Liver (tissue), 9 donors: ENCODE data around the gene TMEM218. TPM values are rescaled to one million over a fixed set of nuclear protein-coding genes. Genes with fewer than 3 reads are reported as not detected.

Experiments
- DNase-seq: peaks from one replicate; pipeline ENCODE4 v3.0.0-alpha.2; 2017; ENCODE audit warnings: low spot score
- H3K27ac ChIP-seq, 2 donors: one replicate each; pipeline ENCODE4 v1.7.0; 2013; ENCODE audit warnings: inconsistent platforms in 2 of 2, low read length in 2 of 2, control low read depth in 1 of 2, low read depth in 1 of 2, mild to moderate bottlenecking in 1 of 2
- H3K27me3 ChIP-seq, 4 donors: one replicate each; pipeline versions ENCODE4 v1.6.1 to v1.7.0; 2013; ENCODE audit warnings: low read length in 3 of 4, inconsistent platforms in 1 of 4, mild to moderate bottlenecking in 1 of 4, moderate library complexity in 1 of 4; ENCODE audit not compliant: control insufficient read depth in 4 of 4, insufficient read depth in 4 of 4
- H3K36me3 ChIP-seq, 4 donors: one replicate each; pipeline versions ENCODE4 v1.6.1 to v1.7.0; 2013; ENCODE audit warnings: low read length in 3 of 4, mild to moderate bottlenecking in 3 of 4, low read depth in 1 of 4, moderate library complexity in 1 of 4; ENCODE audit not compliant: control insufficient read depth in 4 of 4, insufficient read depth in 3 of 4
- H3K4me1 ChIP-seq, 4 donors: one replicate each; pipeline versions ENCODE4 v1.6.1 to v1.7.0; 2013; ENCODE audit warnings: low read length in 3 of 4, mild to moderate bottlenecking in 3 of 4, moderate library complexity in 1 of 4; ENCODE audit not compliant: control insufficient read depth in 4 of 4, insufficient read depth in 4 of 4
- H3K4me3 ChIP-seq, 3 donors: one replicate each; pipeline versions ENCODE4 v1.6.1 to v1.7.0; 2013; ENCODE audit warnings: low read length in 3 of 3, control low read depth in 1 of 3, low read depth in 1 of 3, mild to moderate bottlenecking in 1 of 3
- H3K9ac ChIP-seq, 2 donors: one replicate each; pipeline ENCODE4 v1.7.0; 2013; ENCODE audit warnings: low read length in 2 of 2, mild to moderate bottlenecking in 2 of 2, moderate library complexity in 2 of 2, control low read depth in 1 of 2, low read depth in 1 of 2
- H3K9me3 ChIP-seq, 4 donors: one replicate each; pipeline versions ENCODE4 v1.6.1 to v1.7.0; 2013; ENCODE audit warnings: low read length in 3 of 4; ENCODE audit not compliant: control insufficient read depth in 4 of 4
- ATF3 ChIP-seq: IDR thresholded peaks from 2 replicates; pipeline ENCODE4 v1.6.1; 2016; ENCODE audit warnings: antibody characterized with exemption
- CTCF ChIP-seq: fragments of 150-350 bp; IDR thresholded peaks from 2 replicates; pipeline ENCODE4 v1.5.1; 2017; ENCODE audit warnings: improper control_type of control experiment, low read depth, low read length; ENCODE audit not compliant: missing input control
- EGR1 ChIP-seq, 2 donors: IDR thresholded peaks; 2 replicates each; pipeline ENCODE4 v1.6.1; 2016 to 2018; ENCODE audit warnings: antibody characterized with exemption in 2 of 2, low read depth in 2 of 2
- FOXA1 ChIP-seq: IDR thresholded peaks from 2 replicates; pipeline ENCODE4 v1.6.1; 2016; ENCODE audit warnings: antibody characterized with exemption
- FOXA2 ChIP-seq: IDR thresholded peaks from 2 replicates; pipeline ENCODE4 v1.6.1; 2016; ENCODE audit warnings: antibody characterized with exemption
- GABPA ChIP-seq, 2 donors: IDR thresholded peaks in 1 of 2; conservative IDR thresholded peaks in 1 of 2; 2 replicates each; pipeline ENCODE4 v1.6.1; 2016; ENCODE audit warnings: antibody characterized with exemption in 2 of 2, mild to moderate bottlenecking in 1 of 2, moderate library complexity in 1 of 2
- HNF4A ChIP-seq, 2 donors: conservative IDR thresholded peaks; 2 replicates each; pipeline ENCODE4 v1.6.1; 2016; ENCODE audit warnings: antibody characterized with exemption in 2 of 2, mild to moderate bottlenecking in 2 of 2
- HNF4G ChIP-seq: IDR thresholded peaks from 2 replicates; pipeline ENCODE4 v1.6.1; 2016; ENCODE audit warnings: antibody characterized with exemption
- JUND ChIP-seq, 2 donors: IDR thresholded peaks; 2 replicates each; pipeline ENCODE4 v1.6.1; 2016; ENCODE audit warnings: antibody characterized with exemption in 2 of 2
- NR2F2 ChIP-seq: IDR thresholded peaks from 2 replicates; pipeline ENCODE4 v1.6.1; 2016; ENCODE audit warnings: antibody characterized with exemption
- RAD21 ChIP-seq, 2 donors: IDR thresholded peaks; 2 replicates each; pipeline ENCODE4 v1.6.1; 2016; ENCODE audit warnings: antibody characterized with exemption in 2 of 2, mild to moderate bottlenecking in 2 of 2
- REST ChIP-seq: IDR thresholded peaks from 2 replicates; pipeline ENCODE4 v1.6.1; 2016; ENCODE audit warnings: antibody characterized with exemption, mild to moderate bottlenecking
- TAF1 ChIP-seq: conservative IDR thresholded peaks from 2 replicates; pipeline ENCODE4 v1.6.1; 2016; ENCODE audit warnings: antibody characterized with exemption, mild to moderate bottlenecking
- YY1 ChIP-seq: IDR thresholded peaks from 2 replicates; pipeline ENCODE4 v1.6.1; 2016; ENCODE audit warnings: antibody characterized with exemption, mild to moderate bottlenecking
- WGBS: extraction: QIAGEN DNeasy Blood & Tissue Kit; methylation state at CpG from one replicate; pipeline ENCODE4 v1.1.7; 2013; 5-methylcytosine and 5-hydroxymethylcytosine counted together
- polyA plus RNA-seq, 2 donors: library from polyadenylated mRNA; stranded (reverse) in 1 of 2; unstranded in 1 of 2; fragments of 200-250 nt in 1 of 2; fragments of >200 nt in 1 of 2; fragmentation: Nextera tagmentation in 1 of 2; extraction: Ambion mirVana in 1 of 2; gene quantifications; one replicate each; pipeline versions ENCODE4 v1.2.1 to v1.2.3, GENCODE V29; 2013 to 2015
- total RNA-seq, 2 donors: library from RNA; depleted of rRNA; stranded (reverse); fragments of >200 nt; gene quantifications; one replicate each; pipeline ENCODE4 v1.2.3, GENCODE V29; 2014
- TF ChIP-seq, protein P1 (sequence below): IDR thresholded peaks from 2 replicates; pipeline ENCODE4 v1.6.1; 2016; ENCODE audit warnings: antibody characterized with exemption
- donor health status: healthy.
- donor health status: healthy.
- donor health status: healthy.
- donor health status: healthy.
- donor health status: healthy.

The TMEM218 gene
- total and polyA plus RNA-seq, 4 donors, result 11.1 to 16.4 (median 14.1) TPM

- H3K4me1 ChIP-seq, result no peaks in the 10 kb centered on the region
- no peak for DNase-seq
- no peak overlapping the region for H3K4me3 ChIP-seq
- no peak overlapping the region for H3K9ac ChIP-seq
- no peaks in the 10 kb centered on the region for H3K36me3 ChIP-seq
- no peak overlapping the region for H3K27ac ChIP-seq
- TF ChIP-seq FOXA1 (no peak), CTCF (no peak), GABPA (IDR thresholded peaks at IDR 0.05 in 1 of 2, conservative IDR thresholded peaks at IDR 0.05 in 1 of 2) (no peak), YY1 (no peak), JUND (IDR thresholded peaks at IDR 0.05) (no peak), REST (no peak), TAF1 (no peak), RAD21 (IDR thresholded peaks at IDR 0.05) (no peak), ATF3 (no peak), FOXA2 (no peak), HNF4G (no peak), NR2F2 (no peak), EGR1 (IDR thresholded peaks at IDR 0.05; ENCODE audit: low read depth in 2 of 2) (no peak)
- TF ChIP-seq, protein P1, sequence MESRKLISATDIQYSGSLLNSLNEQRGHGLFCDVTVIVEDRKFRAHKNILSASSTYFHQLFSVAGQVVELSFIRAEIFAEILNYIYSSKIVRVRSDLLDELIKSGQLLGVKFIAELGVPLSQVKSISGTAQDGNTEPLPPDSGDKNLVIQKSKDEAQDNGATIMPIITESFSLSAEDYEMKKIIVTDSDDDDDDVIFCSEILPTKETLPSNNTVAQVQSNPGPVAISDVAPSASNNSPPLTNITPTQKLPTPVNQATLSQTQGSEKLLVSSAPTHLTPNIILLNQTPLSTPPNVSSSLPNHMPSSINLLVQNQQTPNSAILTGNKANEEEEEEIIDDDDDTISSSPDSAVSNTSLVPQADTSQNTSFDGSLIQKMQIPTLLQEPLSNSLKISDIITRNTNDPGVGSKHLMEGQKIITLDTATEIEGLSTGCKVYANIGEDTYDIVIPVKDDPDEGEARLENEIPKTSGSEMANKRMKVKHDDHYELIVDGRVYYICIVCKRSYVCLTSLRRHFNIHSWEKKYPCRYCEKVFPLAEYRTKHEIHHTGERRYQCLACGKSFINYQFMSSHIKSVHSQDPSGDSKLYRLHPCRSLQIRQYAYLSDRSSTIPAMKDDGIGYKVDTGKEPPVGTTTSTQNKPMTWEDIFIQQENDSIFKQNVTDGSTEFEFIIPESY, result no peak
- WGBS, result 87% methylated on average over 10 of the region's 10 CpGs
- H3K9me3 ChIP-seq, result no peaks in the 10 kb centered on the region
- no peaks in the 10 kb centered on the region for H3K27me3 ChIP-seq
Measured at GRCh38 chr11:125157953-125158680, 46.7 kb upstream of the TMEM218 start.

DNA sequence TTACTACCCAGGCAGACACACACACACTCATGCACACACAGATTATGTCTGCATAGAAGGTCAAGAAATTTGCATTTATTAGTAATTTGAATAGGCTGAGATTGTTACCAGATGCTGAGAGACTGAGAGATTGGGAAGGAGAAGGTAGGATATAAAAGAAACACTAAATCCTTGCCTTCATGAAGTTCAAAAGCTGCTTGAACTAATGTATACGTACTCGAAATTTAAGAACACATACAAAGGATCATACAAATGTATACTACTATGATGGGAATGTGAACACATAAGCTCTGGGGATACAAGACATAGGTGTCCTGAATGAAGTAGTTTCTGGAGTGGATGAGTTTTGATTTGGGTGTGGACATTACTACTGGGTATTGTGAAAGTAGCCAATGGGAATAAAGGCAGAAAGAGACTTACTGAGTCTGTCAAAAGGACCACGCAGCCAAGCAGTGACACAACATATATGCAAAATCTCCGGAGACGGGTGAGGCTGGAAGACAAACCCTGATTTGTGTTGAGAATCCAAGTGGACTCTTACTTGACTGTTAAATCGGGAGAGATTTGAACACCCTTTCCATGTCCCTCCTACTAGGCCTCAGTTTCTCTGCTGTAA is 45.8 kb upstream of the TMEM218 start:
- WGBS, result 91% methylated on average over 6 of the region's 6 CpGs
- Histone ChIP-seq H3K4me1 (no peaks in the 10 kb centered on the region), H3K9me3 (no peaks in the 10 kb centered on the region), H3K4me3 (no peak overlapping the region), H3K36me3 (no peaks in the 10 kb centered on the region), H3K9ac (no peak overlapping the region), H3K27ac (no peak overlapping the region), H3K27me3 (no peaks in the 10 kb centered on the region)
- DNase-seq, result no peak
- no peak for TF ChIP-seq TAF1
- TF ChIP-seq ATF3, result no peak
- TF ChIP-seq YY1, result no peak
- no peak for TF ChIP-seq REST
- TF ChIP-seq HNF4A (conservative IDR thresholded peaks at IDR 0.05), result no peak
- TF ChIP-seq, protein P1, result no peak
- no peak for TF ChIP-seq NR2F2
